ELR (cell line): ENCODE data around the gene KDM4C.

Experiments used
- DNase-seq: peaks from one replicate; pipeline ENCODE4 v3.0.0-alpha.2; 2015; ENCODE audit warnings: low read depth

KDM4C gene

GRCh38 chr9:7097785-7098752 lies 340.3 kb downstream of the KDM4C start:
- DNase-seq: peak; percentile 13

GRCh38 chr9:7103367-7103766 lies 345.6 kb downstream of the KDM4C start:
- DNase-seq: no peak

DNA sequence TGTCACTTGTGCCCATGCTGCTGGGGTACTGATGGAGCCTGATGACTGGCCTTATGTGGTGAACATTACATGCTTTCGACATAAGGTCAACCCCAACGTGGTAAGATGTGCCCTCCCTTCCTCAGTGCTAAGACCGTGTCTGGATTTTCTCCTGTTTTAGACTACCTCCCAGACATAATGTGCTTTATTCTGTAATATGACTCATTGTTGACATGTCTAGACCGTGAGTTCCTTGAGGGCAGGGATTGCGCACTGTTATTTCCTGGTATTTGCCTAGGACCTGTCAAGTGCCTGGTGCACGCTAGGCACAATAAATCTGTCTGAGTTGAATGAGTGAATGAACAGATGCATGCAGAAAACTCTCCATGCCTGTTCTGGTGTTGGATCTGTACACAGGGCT lies 346.0 kb downstream of the KDM4C start:
- DNase-seq: peak; percentile 8

- no peak for DNase-seq
These were observed 346.9 kb downstream of the KDM4C start for GRCh38 chr9:7104625-7105024.

GRCh38 chr9:7105095-7105494 lies 347.3 kb downstream of the KDM4C start:
- DNase-seq: no peak

GRCh38 chr9:7108936-7109335 lies 351.2 kb downstream of the KDM4C start:
- DNase-seq: no peak

DNA sequence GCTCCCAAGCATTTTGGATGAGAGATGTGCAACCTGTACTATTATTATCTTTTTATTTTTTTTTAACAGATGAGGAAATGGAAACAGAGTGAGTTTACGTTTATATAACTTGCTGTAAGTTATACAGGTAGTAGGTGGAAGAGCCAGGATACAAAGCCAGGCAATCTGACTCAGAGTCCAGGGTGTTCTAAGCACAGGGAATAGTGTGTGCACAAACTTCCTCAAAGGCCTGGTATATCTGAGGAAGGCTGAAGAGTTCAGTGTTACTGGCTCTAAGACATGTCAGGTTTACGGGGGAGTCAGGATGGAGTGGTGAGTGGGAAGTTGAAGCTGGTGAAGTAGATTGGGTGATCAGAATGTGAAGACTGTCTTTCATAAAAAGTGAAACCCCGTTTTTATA lies 353.6 kb downstream of the KDM4C start:
- no peak for DNase-seq

GRCh38 chr9:7115606-7116005 lies 357.8 kb downstream of the KDM4C start:
- no peak for DNase-seq

GRCh38 chr9:7117676-7118561 lies 360.1 kb downstream of the KDM4C start:
- peak; percentile 49 for DNase-seq

DNA sequence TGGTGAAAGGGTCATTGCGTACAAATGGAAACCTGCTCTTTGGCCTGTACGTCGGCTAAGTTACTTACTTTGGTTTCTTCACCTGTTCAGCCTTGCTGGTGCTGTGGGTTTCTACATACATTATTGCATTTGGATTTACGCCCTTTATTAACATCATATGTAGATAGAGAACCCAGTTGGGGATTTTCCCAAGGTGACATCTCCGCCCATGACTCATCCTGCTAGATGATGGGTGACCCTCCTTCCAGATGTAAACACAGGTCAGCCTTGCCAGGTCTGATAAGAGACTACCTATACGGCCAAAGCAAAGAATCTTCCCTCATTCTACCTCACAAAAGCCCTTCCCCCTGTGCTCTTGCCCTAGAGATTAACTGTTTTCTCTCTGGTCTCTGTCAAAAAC lies 360.9 kb downstream of the KDM4C start:
- peak; percentile 5 for DNase-seq

GRCh38 chr9:7119612-7120011 lies 361.8 kb downstream of the KDM4C start:
- no peak for DNase-seq

- DNase-seq: no peak
These were observed 363.3 kb downstream of the KDM4C start for GRCh38 chr9:7121055-7121454.

DNA sequence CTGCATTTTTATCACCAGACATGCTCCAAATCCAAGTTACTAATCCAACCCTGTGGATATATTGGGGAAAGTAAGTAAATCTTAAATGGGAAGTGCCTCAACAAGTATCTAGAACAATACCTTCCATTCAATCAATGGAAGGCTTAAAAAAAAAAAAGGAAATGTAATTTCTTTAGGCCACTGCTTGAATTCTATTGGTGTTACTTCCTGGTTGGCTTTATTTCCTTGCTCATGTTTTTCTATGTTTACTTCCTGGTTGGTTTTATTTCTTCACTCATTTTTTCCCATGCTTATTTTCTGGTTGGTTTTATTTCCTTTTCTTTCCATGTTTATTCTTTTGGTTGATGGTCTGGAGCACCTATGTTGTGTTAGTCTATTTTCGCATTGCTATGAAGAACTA lies 363.9 kb downstream of the KDM4C start:
- no peak for DNase-seq

DNA sequence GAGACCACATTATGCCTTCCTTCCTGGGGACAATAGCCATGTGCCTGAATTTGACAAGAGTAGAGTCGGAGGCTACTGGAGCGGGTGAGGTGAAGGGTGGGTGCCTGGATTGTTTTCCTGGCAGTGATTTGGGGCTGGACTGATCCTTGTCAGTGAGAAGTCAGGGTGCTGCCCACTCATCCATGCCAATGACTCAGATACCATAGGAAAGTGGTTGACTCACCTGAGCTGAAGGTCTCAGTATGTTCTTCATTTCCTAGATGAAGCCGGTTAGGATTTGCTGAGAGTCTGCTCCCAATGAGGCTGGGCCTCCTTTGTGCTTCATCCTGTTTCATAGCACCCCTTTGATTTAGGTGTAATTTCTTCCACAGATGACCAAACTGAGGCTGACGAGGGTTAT lies 366.0 kb downstream of the KDM4C start:
- peak; percentile 41 for DNase-seq

- DNase-seq: no peak
These were observed 367.5 kb downstream of the KDM4C start for GRCh38 chr9:7125231-7125630.

- DNase-seq: peak; percentile 17
These were observed 371.6 kb downstream of the KDM4C start for GRCh38 chr9:7129391-7129790.

GRCh38 chr9:7130266-7130820 lies 372.6 kb downstream of the KDM4C start:
- no peak for DNase-seq

- no peak for DNase-seq
These were observed 374.8 kb downstream of the KDM4C start for GRCh38 chr9:7132605-7133004.

DNA sequence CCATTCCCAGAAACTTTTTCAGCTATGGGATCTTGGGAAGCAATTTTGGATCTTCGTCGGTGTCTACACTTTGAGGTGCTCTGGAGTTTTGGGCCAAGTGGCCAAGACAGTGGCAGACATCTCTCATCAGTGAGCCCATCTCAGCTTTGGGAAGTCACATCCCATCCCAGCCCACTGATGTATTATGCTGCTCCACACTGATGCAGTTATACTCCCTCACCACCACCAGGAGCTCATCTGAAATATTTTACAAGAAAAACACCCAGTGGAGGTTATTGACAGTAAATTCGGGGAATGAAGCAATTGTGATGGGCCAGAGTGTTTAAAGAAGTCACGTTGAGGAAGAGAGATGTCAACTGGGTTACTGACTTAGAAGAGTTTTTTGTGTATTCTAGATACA lies 378.0 kb downstream of the KDM4C start:
- no peak for DNase-seq

DNA sequence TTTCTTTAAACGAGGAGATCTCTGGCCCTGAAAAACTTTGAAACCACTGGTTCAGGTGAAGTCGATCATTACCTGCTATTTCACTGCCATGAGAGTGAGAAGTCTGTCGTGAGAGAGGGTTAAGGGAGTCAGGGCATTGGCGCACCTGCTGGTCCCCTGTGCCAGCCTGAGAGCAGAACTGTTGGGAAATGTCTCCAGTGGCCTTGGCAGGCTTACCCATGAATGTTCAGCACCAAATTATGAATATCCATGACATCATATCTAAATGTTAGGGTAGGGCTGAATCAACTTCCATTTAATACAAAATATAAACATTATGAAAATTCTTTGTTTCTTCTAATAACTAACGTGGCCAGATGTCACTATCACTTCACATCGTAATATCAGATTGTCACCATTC lies 379.3 kb downstream of the KDM4C start:
- no peak for DNase-seq

DNA sequence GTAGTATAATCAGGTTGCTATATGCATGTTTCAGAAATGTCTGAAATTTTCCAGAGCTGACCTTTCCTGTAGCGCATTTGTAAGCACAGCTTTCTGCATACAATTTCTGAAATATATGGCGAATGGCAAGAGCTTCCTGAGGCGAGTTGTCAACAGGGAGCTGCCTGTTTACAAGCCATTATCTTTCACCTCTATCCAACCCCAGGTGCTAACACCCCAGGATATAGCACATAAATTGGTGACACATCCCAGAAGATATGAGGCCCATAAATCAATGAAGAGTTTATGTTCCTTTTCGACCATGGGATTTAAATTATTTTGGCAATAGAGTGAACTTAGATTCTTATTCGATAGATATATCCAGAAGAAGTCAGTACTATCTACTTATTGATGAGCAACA lies 379.8 kb downstream of the KDM4C start:
- no peak for DNase-seq

GRCh38 chr9:7139886-7140285 lies 382.1 kb downstream of the KDM4C start:
- DNase-seq: no peak

DNA sequence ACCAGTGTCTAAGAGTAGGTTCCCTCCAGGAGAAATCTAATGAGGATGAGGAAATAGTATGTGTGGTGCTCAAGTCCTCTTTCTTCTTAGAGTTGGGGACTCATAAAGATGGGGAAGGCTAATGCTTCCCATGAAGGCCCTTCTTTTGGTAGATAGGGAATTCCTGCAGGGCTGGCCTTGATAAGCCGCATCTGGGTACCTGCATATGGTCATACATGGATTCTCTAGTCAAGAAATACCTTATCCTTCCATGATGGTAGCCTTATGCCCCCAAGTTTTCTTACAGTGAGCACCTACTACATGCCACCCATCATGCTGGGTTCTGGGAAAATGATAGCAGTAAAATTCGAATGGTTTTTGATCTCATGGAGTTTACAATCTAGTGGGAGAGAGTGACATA lies 382.6 kb downstream of the KDM4C start:
- no peak for DNase-seq
